GM21360 (cell line): Measurements from ENCODE around the gene POF1B.

Source experiments
- ATAC-seq: cut with Tn5 transposase; IDR thresholded peaks from one replicate; pipeline ENCODE4 v1.9.1; 2021; ENCODE audit warnings: mild to moderate bottlenecking, moderate library complexity; ENCODE audit not compliant: unreplicated experiment

Gene POF1B

DNA sequence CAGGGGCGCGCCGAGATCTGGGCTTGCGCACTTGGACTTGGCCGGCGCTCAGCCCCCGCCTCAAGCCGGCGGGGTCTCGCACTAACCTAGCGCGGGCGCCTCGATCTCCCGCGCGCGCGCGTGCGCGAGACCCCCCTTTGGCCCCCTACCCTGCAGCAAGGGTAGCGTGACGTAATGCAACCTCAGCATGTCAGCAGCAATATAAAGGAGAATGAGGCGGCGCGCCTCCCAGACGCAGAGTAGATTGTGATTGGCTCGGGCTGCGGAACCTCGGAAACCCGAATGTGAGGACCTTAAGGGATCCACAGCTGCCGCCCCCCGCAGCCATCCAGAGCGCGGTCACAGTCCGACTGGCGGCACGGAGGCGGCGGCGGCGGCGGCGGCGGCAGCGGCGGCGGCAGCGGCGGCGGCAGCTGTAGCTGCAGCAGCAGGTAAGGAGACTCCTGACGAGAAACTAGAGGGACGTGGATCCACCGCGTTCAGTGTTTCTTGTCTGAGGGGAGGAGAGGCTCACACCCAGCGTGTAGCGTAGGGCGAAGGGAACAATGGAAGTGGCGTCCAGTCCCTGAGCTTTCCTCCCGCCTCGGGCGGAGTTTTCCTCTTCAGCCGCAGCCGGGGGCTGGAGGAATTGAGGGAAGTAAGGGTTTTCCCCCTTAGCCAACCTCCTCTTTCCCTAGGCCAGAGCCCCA lies 135.6 kb downstream of the POF1B start, which contains the start of the genes SATL1 and ZNF711:
Gene SATL1 (minus strand): TSS at position 19 of the 689 bp plus-strand sequence. CDS start 134,811 bp downstream, outside the sequence.
Gene ZNF711 (plus strand): TSS at position 231 of the 689 bp plus-strand sequence. CDS start 3,582 bp downstream, outside the sequence.
- ATAC-seq, result peak; percentile 84

DNA sequence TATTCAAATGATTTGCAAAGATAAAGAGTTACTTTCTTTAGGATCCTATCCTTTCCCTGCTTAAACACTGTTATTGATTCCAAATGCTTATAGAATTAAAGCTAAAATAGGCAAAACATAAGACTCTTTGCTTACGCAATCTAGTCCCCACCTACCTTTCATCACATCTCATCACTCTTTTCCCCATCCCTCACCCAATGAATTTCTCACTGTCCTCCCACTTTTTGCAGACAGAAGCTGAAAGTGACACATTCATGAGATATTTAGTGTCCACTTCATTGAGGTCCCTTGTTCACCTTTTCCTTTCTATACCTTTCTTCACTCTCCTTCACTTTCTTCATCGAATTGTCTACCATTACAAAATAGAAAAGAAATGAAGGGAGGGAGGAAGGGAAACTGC lies 136.3 kb downstream of the POF1B start:
- ATAC-seq, result no peak
